H1 (cell line): ENCODE data around the gene PTGDS. TPM values are rescaled to one million over a fixed set of nuclear protein-coding genes. Genes with fewer than 3 reads are reported as not detected.

Experiments
- ATF2 ChIP-seq: IDR thresholded peaks from 2 replicates; pipeline ENCODE4 v1.6.1; 2012; ENCODE audit warnings: low read length, inconsistent platforms
- E2F6 ChIP-seq: IDR thresholded peaks from 2 replicates; pipeline ENCODE4 v1.6.1; 2012; ENCODE audit warnings: inconsistent platforms
- EZH2 ChIP-seq: fragments of 200-600 bp; sonication (generic); IDR thresholded peaks from 2 replicates; pipeline ENCODE4 v1.7.1; 2012; ENCODE audit warnings: low read depth, mild to moderate bottlenecking, moderate library complexity, low read length, inconsistent platforms; ENCODE audit not compliant: severe bottlenecking
- KDM4A ChIP-seq: IDR thresholded peaks from one replicate; pipeline ENCODE4 v1.7.1; 2012; ENCODE audit warnings: low read depth, mild to moderate bottlenecking, moderate library complexity, low read length, inconsistent platforms; ENCODE audit not compliant: severe bottlenecking
- POLR2AphosphoS5 ChIP-seq: IDR thresholded peaks from 2 replicates; pipeline ENCODE4 v1.6.1; 2011; ENCODE audit warnings: low read depth, low read length
- SAP30 ChIP-seq: fragments of 300-600 bp; sonication (generic); IDR thresholded peaks from 2 replicates; pipeline ENCODE4 v1.7.1; 2012; ENCODE audit warnings: low read length, moderate library complexity, mild to moderate bottlenecking, inconsistent platforms; ENCODE audit not compliant: insufficient read depth, insufficient replicate concordance
- SRF ChIP-seq: IDR thresholded peaks from 2 replicates; pipeline ENCODE4 v1.6.1; 2011; ENCODE audit warnings: mild to moderate bottlenecking, low read depth, low read length, moderate library complexity
- USF2 ChIP-seq: IDR thresholded peaks from 2 replicates; pipeline ENCODE4 v1.6.1; 2011; ENCODE audit warnings: low read length, improper control_type of control experiment
- polyA plus RNA-seq, 7 experiments: library from polyadenylated mRNA; depleted of rRNA in 3 of 7; stranded (reverse) in 5 of 7; unstranded in 2 of 7; fragments of >200 nt in 5 of 7; fragments of 200-250 nt in 2 of 7; gene quantifications; 1 replicate in 5 of 7; 2 replicates in 1 of 7; 4 replicates in 1 of 7; pipeline versions ENCODE4 v1.2.1 to v1.2.3, GENCODE V29; 2011 to 2013; ENCODE audit warnings: missing spikeins in 2 of 7, mixed read lengths in 2 of 7
- total RNA-seq: library from RNA; stranded (reverse); fragmentation: NEBNext Ultra II Directional; extraction: Animal tissue kit (Norgen Biotek cat#: 25700); gene quantifications from 2 replicates; pipeline ENCODE4 v1.2.1, GENCODE V29; 2021

Gene PTGDS
- total and polyA plus RNA-seq, 2 of the 8 experiments (the other 6 are each of a cell fraction or from before 2014, with no cell fraction given), result 1.7 to 2.3 TPM

- TF ChIP-seq KDM4A, result no peak
- TF ChIP-seq POLR2AphosphoS5, result no peak
- no peak for TF ChIP-seq EZH2
- TF ChIP-seq USF2, result no peak
- TF ChIP-seq ATF2, result no peak
- no peak for TF ChIP-seq SRF
- TF ChIP-seq SAP30, result no peak
- TF ChIP-seq E2F6, result no peak
Observed at GRCh38 chr9:136961279-136962065, 15.8 kb upstream of the PTGDS start (continued).
